SHP77 treated with DMSO at 0.1 percent for 48 hours (cell line): ENCODE measurements around the gene FLNC.

ENCODE experiments used
- DNase-seq: peaks from one replicate; lab custom pipeline; 2025; lab: John Stamatoyannopoulos, UW

The FLNC gene

GRCh38 chr7:128893251-128894100, 63.3 kb downstream of the FLNC start:
- no peak for DNase-seq

- DNase-seq, result no peak
Observed at GRCh38 chr7:128894101-128894440, 63.9 kb downstream of the FLNC start.

- no peak for DNase-seq
Observed at GRCh38 chr7:128895320-128895719, 65.1 kb downstream of the FLNC start.

GRCh38 chr7:128899392-128899791, 69.2 kb downstream of the FLNC start:
- DNase-seq, result no peak

- DNase-seq, result no peak
Observed at GRCh38 chr7:128900237-128900636, 70.0 kb downstream of the FLNC start.

- no peak for DNase-seq
Observed at GRCh38 chr7:128902761-128903585, 72.8 kb downstream of the FLNC start.

- no peak for DNase-seq
Observed at GRCh38 chr7:128903621-128904361, 73.6 kb downstream of the FLNC start.

- peak; percentile 19 for DNase-seq
Observed at GRCh38 chr7:128904381-128905197, 74.4 kb downstream of the FLNC start.

GRCh38 chr7:128906001-128906765, 76.0 kb downstream of the FLNC start:
- DNase-seq, result no peak

- DNase-seq, result no peak
Observed at GRCh38 chr7:128906766-128907559, 76.8 kb downstream of the FLNC start.
